HG03039 (cell line): Measurements from ENCODE around the gene C1orf21.

Experiments used
- ATAC-seq: cut with Tn5 transposase; IDR thresholded peaks from one replicate; pipeline ENCODE4 v1.9.1; 2021; ENCODE audit warnings: mild to moderate bottlenecking, moderate library complexity; ENCODE audit not compliant: unreplicated experiment

The C1orf21 gene

GRCh38 chr1:184510110-184510509, 123.3 kb downstream of the C1orf21 start:
- ATAC-seq = no peak

- ATAC-seq = no peak
Measured at GRCh38 chr1:184512724-184513123, 125.9 kb downstream of the C1orf21 start.

GRCh38 chr1:184513421-184513820, 126.6 kb downstream of the C1orf21 start:
- no peak for ATAC-seq

- no peak for ATAC-seq
Measured at GRCh38 chr1:184513966-184514365, 127.1 kb downstream of the C1orf21 start.

GRCh38 chr1:184514447-184514846, 127.6 kb downstream of the C1orf21 start:
- no peak for ATAC-seq

GRCh38 chr1:184517130-184517529, 130.3 kb downstream of the C1orf21 start:
- no peak for ATAC-seq

- no peak for ATAC-seq
Measured at GRCh38 chr1:184518736-184519357, 132.0 kb downstream of the C1orf21 start.

GRCh38 chr1:184520336-184520735, 133.5 kb downstream of the C1orf21 start:
- no peak for ATAC-seq

GRCh38 chr1:184524248-184524647, 137.4 kb downstream of the C1orf21 start:
- ATAC-seq = no peak

GRCh38 chr1:184527402-184527801, 140.6 kb downstream of the C1orf21 start:
- no peak for ATAC-seq

GRCh38 chr1:184530226-184530625, 143.4 kb downstream of the C1orf21 start:
- no peak for ATAC-seq

GRCh38 chr1:184531296-184531695, 144.5 kb downstream of the C1orf21 start:
- ATAC-seq = no peak

GRCh38 chr1:184532199-184532598, 145.4 kb downstream of the C1orf21 start:
- ATAC-seq = no peak

- ATAC-seq = no peak
Measured at GRCh38 chr1:184533049-184533448, 146.2 kb downstream of the C1orf21 start.

GRCh38 chr1:184533915-184534314, 147.1 kb downstream of the C1orf21 start:
- no peak for ATAC-seq

GRCh38 chr1:184534690-184535089, 147.9 kb downstream of the C1orf21 start:
- no peak for ATAC-seq

GRCh38 chr1:184535191-184535970, 148.6 kb downstream of the C1orf21 start:
- no peak for ATAC-seq

- no peak for ATAC-seq
Measured at GRCh38 chr1:184536246-184536985, 149.6 kb downstream of the C1orf21 start.

- ATAC-seq = no peak
Measured at GRCh38 chr1:184539580-184539979, 152.8 kb downstream of the C1orf21 start.

GRCh38 chr1:184541537-184542152, 154.8 kb downstream of the C1orf21 start:
- no peak for ATAC-seq

- ATAC-seq = no peak
Measured at GRCh38 chr1:184542291-184542690, 155.5 kb downstream of the C1orf21 start.
